GM12878 (cell line): ENCODE results near the gene PROKR1.
"Not testable (repeated sequence)": the region's sequence is repeated elsewhere in the genome, so short reads cannot be mapped to it uniquely, and the experiment has no call there.

Experiments used
- BCL11A ChIP-seq: IDR thresholded peaks from 2 replicates; pipeline ENCODE4 v1.6.1; 2011; ENCODE audit warnings: low read depth, low read length
- CBX5 ChIP-seq: sonication (generic); IDR thresholded peaks from 2 replicates; pipeline ENCODE4 v1.6.1; 2016; ENCODE audit warnings: low read depth, moderate library complexity, mild to moderate bottlenecking, inconsistent platforms
- CUX1 ChIP-seq: IDR thresholded peaks from 2 replicates; pipeline ENCODE4 v1.6.1; 2012; ENCODE audit warnings: improper control_type of control experiment, low read depth, low read length; ENCODE audit not compliant: insufficient replicate concordance
- EP300 ChIP-seq, 2 experiments: fragments of 150-350 bp in 1 of 2; IDR thresholded peaks; 2 replicates each; pipeline ENCODE4 v1.6.1; 2011 to 2012; ENCODE audit warnings: low read depth in 2 of 2, low read length in 2 of 2, borderline replicate concordance in 1 of 2, improper control_type of control experiment in 1 of 2, inconsistent platforms in 1 of 2; ENCODE audit not compliant: control insufficient read depth in 1 of 2
- HDAC2 ChIP-seq: fragments of 200-600 bp; sonication (generic); IDR thresholded peaks from 2 replicates; pipeline ENCODE4 v1.6.1; 2017
- KDM1A ChIP-seq: fragments of 200-600 bp; sonication (generic); IDR thresholded peaks from 2 replicates; pipeline ENCODE4 v1.6.1; 2016; ENCODE audit warnings: borderline replicate concordance
- NRF1 ChIP-seq: conservative IDR thresholded peaks from 2 replicates; pipeline ENCODE4 v1.6.1; 2011; ENCODE audit warnings: mild to moderate bottlenecking, low read depth, low read length, improper control_type of control experiment
- POLR2A ChIP-seq: IDR thresholded peaks from 2 replicates; pipeline ENCODE4 v1.6.1; 2011; ENCODE audit warnings: low read depth, mild to moderate bottlenecking, low read length
- SMARCA5 ChIP-seq: fragments of 450-650 bp; IDR thresholded peaks from 2 replicates; pipeline ENCODE4 v1.6.1; 2017; ENCODE audit warnings: mild to moderate bottlenecking
- YY1 ChIP-seq: IDR thresholded peaks from 2 replicates; pipeline ENCODE4 v1.6.1; 2011; ENCODE audit warnings: low read depth, mild to moderate bottlenecking, low read length
- ZNF622 ChIP-seq: fragments of 450-650 bp; IDR thresholded peaks from 2 replicates; pipeline ENCODE4 v1.6.1; 2017; ENCODE audit warnings: mild to moderate bottlenecking, inconsistent platforms
- TF ChIP-seq, protein P1 (sequence below): fragments of 450-650 bp; IDR thresholded peaks from 2 replicates; pipeline ENCODE4 v1.6.1; 2016; ENCODE audit warnings: mild to moderate bottlenecking

DNA sequence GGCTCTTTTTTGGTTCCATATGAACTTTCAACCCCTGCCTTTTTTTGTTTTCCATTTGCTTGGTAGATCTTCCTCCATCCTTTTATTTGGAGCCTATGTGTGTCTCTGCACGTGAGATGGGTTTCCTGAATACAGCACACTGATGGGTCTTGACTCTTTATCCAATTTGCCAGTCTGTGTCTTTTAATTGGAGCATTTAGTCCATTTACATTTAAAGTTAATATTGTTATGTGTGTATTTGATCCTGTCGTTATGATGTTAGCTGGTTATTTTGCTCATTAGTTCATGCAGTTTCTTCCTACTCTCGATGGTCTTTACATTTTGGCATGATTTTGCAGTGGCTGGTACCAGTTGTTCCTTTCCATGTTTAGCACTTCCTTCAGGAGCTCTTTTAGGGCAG, 34.5 kb downstream of the PROKR1 start:
- TF ChIP-seq YY1; SMARCA5; POLR2A; KDM1A; NRF1; CBX5; EP300 (IDR thresholded peaks at IDR 0.05; ENCODE audit: borderline replicate concordance in 1 of 2, control insufficient read depth in 1 of 2, low read depth in 2 of 2, low read length in 2 of 2); HDAC2; ZNF622; CUX1; BCL11A: not testable (repeated sequence)
- TF ChIP-seq, protein P1, sequence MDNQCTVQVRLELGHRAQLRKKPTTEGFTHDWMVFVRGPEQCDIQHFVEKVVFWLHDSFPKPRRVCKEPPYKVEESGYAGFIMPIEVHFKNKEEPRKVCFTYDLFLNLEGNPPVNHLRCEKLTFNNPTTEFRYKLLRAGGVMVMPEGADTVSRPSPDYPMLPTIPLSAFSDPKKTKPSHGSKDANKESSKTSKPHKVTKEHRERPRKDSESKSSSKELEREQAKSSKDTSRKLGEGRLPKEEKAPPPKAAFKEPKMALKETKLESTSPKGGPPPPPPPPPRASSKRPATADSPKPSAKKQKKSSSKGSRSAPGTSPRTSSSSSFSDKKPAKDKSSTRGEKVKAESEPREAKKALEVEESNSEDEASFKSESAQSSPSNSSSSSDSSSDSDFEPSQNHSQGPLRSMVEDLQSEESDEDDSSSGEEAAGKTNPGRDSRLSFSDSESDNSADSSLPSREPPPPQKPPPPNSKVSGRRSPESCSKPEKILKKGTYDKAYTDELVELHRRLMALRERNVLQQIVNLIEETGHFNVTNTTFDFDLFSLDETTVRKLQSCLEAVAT = not testable (repeated sequence)
